ACC112 (cell line): ENCODE results near the gene ASCL4.

Experiments
- H2AFZ ChIP-seq: fragments of 200-600 bp; sonication (generic); one replicate; pipeline ENCODE4 v1.6.0; 2017; ENCODE audit warnings: antibody characterized with exemption, low read length; ENCODE audit not compliant: unreplicated experiment
- H3K27ac ChIP-seq: fragments of 200-600 bp; sonication (generic); 2 replicates; pipeline ENCODE4 v1.5.1; 2014; ENCODE audit warnings: low read depth, mild to moderate bottlenecking, antibody characterized with exemption, low read length, moderate library complexity
- H3K27me3 ChIP-seq: fragments of 200-600 bp; sonication (generic); 2 replicates; pipeline ENCODE4 v1.6.1; 2014; ENCODE audit warnings: mild to moderate bottlenecking, antibody characterized with exemption, low read length, moderate library complexity, mixed read lengths; ENCODE audit not compliant: insufficient read depth
- H3K36me3 ChIP-seq: fragments of 200-600 bp; sonication (generic); 2 replicates; pipeline ENCODE4 v1.6.1; 2016; ENCODE audit warnings: mild to moderate bottlenecking, antibody characterized with exemption, low read length, moderate library complexity, mixed read lengths; ENCODE audit not compliant: insufficient read depth
- H3K4me1 ChIP-seq: fragments of 200-600 bp; sonication (generic); one replicate; pipeline ENCODE4 v1.6.1; 2016; ENCODE audit warnings: low read length, mixed read lengths; ENCODE audit not compliant: insufficient read depth, unreplicated experiment, control insufficient read depth
- H3K4me3 ChIP-seq: fragments of 200-600 bp; sonication (generic); 2 replicates; pipeline ENCODE4 v1.5.1; 2014; ENCODE audit warnings: mild to moderate bottlenecking, low read depth, low read length
- H3K79me2 ChIP-seq: fragments of 200-600 bp; sonication (generic); one replicate; pipeline ENCODE4 v1.6.0; 2016; ENCODE audit warnings: low read length; ENCODE audit not compliant: control insufficient read depth, unreplicated experiment, insufficient read depth

The ASCL4 gene

GRCh38 chr12:107801150-107801549 is 26.6 kb downstream of the ASCL4 start:
- Histone ChIP-seq H3K36me3 (no peaks in the 10 kb centered on the region), H3K4me1 (no peaks in the 10 kb centered on the region), H3K27me3 (peaks cover 24% of the 10 kb centered on the region), H3K4me3 (no peak overlapping the region), H2AFZ (no peak overlapping the region), H3K79me2 (no peaks in the 10 kb centered on the region), H3K27ac (no peak overlapping the region)

DNA sequence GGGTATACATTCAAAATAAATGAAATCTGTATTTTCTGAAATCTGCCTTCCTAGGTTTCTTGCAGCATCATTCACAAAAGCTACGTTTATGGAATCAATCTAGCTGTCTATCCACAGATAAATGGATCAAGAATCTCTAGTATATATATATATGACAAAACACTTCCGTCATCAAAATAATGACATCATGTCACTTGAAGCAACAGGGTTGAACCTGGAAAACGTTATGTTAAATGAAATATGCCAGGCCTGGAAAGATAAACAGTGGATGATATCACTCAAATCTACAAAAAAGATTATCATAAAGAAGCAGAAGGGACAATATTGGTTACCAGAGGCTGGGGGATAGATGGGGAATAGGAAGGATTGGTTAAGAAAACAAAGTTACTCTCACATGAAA is 28.6 kb downstream of the ASCL4 start:
- no peak overlapping the region for H3K27ac ChIP-seq
- H3K4me3 ChIP-seq = no peak overlapping the region
- no peaks in the 10 kb centered on the region for H3K36me3 ChIP-seq
- H3K79me2 ChIP-seq = no peaks in the 10 kb centered on the region
- no peaks in the 10 kb centered on the region for H3K4me1 ChIP-seq
- no peak overlapping the region for H2AFZ ChIP-seq
- H3K27me3 ChIP-seq = peaks cover 6% of the 10 kb centered on the region

DNA sequence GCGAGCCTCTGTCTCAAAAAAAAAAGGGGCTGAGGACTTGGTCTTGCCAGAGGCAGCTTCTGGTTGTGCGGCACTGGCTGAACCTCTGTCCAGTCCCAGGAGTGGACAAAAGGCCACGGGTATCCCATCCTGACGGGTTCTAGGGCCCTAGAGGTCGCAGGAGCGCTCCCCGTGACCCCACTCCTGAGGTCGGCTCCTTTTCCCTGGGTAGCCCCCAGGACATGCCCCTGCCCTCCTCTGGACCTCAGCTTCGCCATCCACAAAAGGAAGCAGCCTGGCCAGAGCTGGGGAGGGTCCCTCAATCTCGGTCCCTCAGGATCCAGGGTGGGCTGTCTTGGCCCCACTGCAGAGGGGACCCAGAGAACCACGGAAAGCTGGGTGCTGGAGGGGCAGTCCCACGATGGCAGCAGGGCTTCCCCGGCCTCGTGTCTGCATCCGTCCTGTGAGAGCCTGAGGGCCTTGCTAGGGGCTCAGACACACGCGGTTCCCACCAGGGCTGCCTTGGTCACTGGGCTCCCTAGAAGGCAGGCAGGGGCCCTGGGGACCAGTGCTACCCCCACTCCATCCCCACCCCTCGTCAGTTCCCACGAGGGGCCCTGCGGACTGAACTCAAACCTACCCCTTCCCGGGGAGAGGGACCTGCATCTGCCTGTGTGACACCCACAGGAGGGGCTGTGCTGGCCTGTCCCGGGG is 31.1 kb downstream of the ASCL4 start:
- Histone ChIP-seq H3K4me3 (no peak overlapping the region), H3K79me2 (no peaks in the 10 kb centered on the region), H3K4me1 (no peaks in the 10 kb centered on the region), H3K27ac (no peak overlapping the region), H3K27me3 (peaks cover 6% of the 10 kb centered on the region), H2AFZ (no peak overlapping the region), H3K36me3 (no peaks in the 10 kb centered on the region)

DNA sequence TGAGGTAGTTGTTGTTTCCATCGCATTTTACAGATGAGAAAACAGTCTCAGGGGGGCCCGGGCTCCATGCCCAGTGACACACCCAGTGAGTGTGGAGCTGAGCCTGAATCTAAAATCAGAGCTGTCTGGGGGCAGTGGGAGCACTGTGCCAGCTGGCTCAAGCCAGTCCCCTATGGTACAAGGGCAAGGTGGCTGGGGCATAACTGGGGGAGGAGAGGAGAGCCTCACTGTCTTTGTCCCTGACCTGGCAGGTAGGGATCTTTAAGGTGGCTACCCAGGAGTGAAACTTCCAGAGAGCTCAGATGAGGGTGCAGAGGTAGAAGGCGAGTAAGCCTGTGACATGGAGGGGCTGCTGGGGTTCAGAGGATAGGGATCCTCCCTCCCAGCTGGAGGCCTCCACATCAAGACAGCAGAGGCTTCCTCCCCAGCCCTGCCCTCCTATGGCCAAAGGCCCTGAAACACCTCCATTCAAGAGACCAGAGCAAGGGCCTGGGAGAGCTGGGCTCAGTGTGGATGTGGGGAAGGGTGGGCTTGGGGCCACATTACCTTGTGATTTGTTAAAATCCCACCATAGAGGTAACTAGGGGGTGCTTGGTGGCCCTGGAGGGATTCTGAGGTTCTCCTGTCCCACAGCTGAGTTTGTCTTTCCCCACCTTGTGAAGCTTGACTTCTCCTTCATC is 33.1 kb downstream of the ASCL4 start:
- H3K36me3 ChIP-seq = no peaks in the 10 kb centered on the region
- no peaks in the 10 kb centered on the region for H3K79me2 ChIP-seq
- H2AFZ ChIP-seq = no peak overlapping the region
- H3K27ac ChIP-seq = no peak overlapping the region
- H3K4me3 ChIP-seq = no peak overlapping the region
- H3K4me1 ChIP-seq = no peaks in the 10 kb centered on the region
- H3K27me3 ChIP-seq = no peaks in the 10 kb centered on the region

GRCh38 chr12:107817250-107817649 is 42.7 kb downstream of the ASCL4 start:
- Histone ChIP-seq H3K4me3 (no peak overlapping the region), H3K79me2 (no peaks in the 10 kb centered on the region), H3K4me1 (no peaks in the 10 kb centered on the region), H3K27me3 (peaks cover 3% of the 10 kb centered on the region; the same call in 1 of the 2 replicates), H2AFZ (no peak overlapping the region), H3K27ac (no peak overlapping the region), H3K36me3 (no peaks in the 10 kb centered on the region)

- Histone ChIP-seq H3K4me1 (no peaks in the 10 kb centered on the region), H3K27me3 (peaks cover 3% of the 10 kb centered on the region; the same call in 1 of the 2 replicates), H2AFZ (no peak overlapping the region), H3K27ac (no peak overlapping the region), H3K36me3 (no peaks in the 10 kb centered on the region), H3K4me3 (no peak overlapping the region), H3K79me2 (no peaks in the 10 kb centered on the region)
Observed at GRCh38 chr12:107818984-107819383, 44.5 kb downstream of the ASCL4 start.

GRCh38 chr12:107822356-107822755 is 47.9 kb downstream of the ASCL4 start:
- no peaks in the 10 kb centered on the region for H3K79me2 ChIP-seq
- no peak overlapping the region for H2AFZ ChIP-seq
- no peak overlapping the region for H3K4me3 ChIP-seq
- H3K27ac ChIP-seq = no peak overlapping the region
- peaks cover 3% of the 10 kb centered on the region; the same call in 1 of the 2 replicates for H3K27me3 ChIP-seq
- no peaks in the 10 kb centered on the region for H3K36me3 ChIP-seq
- H3K4me1 ChIP-seq = no peaks in the 10 kb centered on the region
